CD4-positive, alpha-beta T cell treated with Interleukin-12 subunit alpha and Interleukin-12 subunit beta, for 1 hour (primary cell): ENCODE data around the gene GIT1.

Experiments
- DNase-seq: peaks from one replicate; pipeline ENCODE4 v3.0.0-alpha.2; 2020

Gene GIT1

DNA sequence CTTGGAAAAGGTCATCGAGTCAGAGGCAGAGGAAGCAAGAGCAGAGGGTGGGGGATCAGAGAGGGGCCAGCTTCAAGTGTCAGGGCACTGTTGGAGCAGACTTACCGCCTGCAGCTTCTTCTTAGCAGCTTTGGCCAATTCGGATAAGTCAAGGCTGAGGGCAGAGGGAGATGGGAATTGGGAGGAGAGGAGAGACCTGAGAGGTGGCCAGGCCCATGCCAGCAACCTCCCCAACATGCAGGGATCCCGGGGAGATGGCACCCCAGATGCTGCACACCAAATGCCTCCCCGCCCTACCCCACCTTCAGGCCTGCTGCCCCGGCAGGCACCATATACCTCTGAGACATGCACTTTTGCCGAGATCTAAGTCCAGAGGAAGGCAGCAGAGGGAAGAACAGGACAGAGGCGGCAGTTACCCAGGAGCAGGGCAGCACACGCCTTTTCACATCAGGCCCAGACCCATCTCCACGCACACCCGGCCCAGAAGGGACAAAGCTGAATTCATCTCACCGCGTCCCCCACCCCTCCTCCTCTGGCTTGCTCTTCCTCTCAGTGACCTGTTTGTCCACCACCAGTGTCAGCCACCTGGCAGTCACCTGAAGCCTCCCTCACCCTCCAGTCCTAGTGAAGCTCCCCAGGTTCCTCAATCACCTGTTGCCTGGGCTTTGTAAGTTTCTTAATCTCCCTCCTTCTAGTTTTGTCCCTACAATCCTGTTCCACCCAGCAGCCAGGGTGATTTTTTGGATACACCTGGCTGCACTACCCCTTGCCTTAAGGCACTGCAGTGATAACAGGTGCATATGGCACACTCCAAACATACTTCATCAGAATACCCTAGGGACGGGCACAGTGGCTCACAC is 10.6 kb downstream of the GIT1 start:
- DNase-seq: no peak

DNA sequence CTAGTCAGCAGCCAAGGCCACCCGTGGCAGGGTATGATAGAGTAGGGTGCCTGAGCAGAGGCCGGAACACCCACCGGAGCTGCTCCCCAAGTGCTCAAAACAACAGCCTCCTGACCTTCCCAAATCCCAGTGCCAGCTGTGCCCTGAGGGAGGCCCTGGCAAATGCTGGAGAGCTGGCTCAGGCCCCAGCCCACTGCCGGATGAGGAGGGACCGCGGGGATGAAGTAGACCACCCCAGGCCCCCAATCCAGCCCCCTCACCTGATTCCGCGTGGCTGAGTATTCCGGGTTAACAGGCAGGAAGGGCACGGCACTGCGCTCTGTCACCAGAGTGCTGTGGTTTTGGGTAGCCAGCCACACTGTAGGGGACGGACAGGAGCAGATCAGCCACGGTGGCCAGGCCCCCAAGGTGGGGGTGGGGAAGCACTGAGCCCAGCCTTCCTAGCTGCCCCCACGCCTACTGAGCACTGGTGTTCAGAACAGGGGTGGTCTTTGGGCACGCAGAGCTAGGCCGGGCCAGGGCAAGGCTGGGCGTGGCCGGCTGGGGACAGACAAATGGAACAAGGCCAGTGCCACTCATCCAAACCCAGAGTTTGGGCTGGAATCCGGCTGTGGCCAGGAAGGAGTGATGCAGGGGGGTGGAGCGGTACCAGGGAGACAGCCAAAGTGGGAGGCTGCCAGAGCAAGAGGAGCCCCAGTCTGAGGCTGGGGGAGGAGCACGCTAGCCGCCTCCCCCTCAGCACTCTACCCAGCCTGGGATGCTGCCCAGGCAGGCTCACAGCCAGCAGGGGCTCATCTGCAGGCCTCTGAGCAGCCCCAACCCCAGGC is 11.8 kb downstream of the GIT1 start:
- DNase-seq: no peak

DNA sequence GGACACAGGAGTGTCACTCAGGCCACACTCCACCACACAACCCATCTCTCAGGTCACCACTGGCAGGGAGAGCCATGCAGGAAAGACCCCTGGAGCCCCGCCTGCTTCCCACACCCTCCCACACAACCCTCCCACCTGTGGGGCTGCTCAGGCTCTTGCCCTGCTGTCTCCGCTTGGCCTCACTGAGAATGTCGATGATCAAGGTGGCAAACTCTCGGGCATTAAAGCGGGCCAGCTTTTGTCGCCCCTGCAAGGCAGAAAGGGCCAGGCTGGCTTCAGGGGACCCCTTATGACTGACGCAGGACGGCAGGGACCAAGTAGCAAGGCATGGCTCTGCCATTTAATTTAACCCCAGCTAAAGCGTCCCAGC is 12.5 kb downstream of the GIT1 start:
- DNase-seq: no peak

DNA sequence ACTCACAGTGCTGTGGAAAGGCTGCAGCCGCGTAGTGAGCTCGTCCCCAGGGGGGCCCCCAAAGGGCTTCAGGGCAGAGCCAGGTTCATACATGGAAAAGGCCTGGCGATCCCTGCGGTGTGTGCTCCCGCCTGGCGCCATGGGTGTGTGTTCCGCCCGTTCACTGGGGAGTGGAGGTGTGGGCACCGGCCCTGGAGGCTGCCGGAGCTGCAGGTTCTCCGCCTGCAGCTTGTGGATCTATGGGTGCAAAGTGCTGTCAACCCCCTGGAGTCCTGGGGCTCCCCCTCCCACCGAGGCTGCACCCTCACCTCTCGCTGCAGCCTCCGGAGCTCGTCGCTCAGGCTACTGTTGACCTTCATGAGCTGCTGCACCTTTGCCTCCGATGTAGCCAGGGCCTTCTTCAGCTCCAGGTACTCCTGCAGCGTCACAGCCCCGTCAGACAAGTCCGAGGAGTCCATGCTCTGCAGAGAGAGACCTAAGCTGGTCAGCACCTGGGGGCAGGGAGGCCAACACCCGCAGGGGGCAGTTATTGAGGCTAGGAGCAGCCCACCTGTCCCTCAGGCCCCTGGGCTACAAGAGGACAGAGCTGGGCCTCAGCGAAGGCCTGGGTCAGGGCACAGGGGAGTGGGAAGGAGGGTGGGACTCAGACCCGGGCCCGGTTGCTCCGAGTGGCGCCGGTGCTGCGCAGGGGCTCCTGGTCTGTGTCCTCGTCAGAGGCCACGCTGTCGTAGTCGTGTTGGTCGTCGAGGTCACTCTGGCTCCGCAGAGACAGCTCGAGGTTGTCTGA is 13.0 kb downstream of the GIT1 start:
- no peak for DNase-seq

DNA sequence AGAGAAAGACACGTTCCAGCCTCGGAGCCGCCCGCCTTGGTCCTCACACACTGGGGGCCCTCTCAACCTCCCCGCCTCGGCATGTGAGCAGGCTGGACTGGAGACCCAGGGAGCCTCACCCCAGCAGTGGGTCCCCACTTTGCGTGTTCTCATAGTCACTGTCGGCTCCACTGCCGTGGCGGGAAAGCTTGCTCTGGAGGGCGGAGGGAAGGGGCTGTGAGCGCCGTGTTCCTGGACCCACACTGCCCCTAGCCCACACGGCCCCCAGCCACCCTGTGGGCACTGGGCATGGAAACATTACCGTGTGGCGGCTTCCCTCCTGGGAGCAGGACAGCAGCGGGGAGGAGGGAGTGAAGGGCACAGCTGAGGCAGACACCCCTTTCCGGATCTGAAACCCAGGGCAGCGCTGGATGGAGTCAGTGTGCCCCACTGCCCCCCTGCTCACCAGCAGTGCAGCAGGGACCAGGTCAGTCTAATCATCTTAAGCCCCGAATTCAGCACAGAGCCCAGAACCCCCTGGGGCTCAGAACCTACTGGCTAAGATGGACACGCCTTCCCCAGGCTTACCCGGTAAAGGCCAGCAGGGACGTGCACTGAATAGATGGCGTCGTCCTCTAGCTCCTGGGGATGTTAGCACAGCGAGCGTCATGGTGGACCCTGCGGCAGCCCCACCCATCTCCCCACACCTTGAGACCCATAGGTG is 13.8 kb downstream of the GIT1 start:
- no peak for DNase-seq

DNA sequence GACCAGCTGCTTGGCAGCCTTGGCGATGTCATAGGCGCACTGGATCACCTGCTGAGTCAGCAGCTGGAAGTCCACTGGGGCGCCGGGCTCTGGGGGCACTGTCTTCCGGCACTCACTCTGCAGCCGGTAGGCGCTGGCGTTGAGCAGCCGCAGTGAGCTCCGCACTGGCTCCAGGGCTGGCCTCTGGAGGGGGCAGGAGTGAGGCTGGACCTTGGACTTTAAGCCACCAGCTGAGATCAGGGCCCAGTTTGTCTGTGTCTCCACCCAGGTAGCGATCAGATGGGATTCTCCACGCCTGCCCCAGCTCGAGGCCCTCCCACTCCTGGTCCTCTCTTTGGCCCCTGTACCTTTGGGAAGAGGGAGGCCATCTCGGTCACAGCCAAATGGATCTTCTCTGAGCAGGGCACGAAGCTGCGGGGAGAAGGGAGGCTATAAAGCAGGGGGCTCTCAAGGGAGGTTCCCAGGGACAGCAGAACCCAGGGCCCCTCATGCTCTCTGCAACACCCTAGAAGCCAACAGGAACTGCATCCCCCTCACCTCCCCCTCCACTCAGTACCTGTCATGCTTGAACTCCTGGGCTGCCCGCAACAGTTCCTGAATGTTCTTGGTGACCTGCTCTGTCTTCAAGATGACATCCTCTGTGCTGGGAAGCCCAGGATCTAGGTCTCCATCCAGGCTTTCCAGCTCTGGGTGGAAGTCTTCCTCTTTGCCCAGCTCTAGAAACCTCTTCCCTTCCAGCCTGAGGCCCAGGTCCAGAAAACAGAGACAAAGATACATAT is 14.5 kb downstream of the GIT1 start:
- DNase-seq: no peak

DNA sequence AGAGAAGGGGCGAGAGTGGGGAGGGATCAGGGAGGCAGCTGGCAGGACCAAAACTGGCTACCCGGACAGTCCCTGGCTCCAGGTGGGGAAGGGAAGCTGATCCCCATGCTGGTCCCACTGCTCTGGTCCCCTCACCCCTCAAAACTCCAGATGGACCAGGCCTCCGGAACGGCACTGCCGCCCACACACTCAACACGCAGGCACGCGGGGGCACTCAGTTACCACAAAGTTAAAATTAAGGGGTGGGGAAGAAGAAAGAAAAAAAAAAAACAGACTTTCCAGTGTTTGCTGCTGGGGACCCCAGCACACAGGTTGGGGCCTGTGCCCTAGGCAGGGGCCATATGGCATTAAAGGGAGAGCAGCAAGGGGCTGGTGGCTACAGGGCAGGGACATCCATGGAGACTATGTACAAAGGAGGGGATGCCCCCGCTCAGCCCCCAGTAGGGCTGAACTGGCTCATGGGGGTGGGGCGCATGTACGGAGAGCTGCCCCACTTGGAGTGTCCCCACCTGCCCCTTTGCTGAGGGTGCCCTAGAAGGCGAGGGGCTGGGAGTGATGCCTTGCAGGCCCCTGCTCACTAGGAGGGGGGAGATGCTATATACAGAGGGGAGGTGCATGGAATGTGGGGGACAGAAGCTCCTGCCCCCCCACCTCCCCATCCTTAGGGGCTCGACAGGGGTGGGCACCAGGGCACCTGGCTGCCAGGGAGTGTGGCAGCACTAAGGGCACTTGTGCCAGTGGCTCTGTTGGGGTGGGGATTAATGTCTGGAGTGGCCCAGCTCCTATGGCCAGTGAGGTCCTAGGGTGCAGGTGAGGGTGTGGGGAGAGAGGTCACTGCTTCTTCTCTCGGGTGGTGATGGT is 15.3 kb downstream of the GIT1 start:
- DNase-seq: no peak

DNA sequence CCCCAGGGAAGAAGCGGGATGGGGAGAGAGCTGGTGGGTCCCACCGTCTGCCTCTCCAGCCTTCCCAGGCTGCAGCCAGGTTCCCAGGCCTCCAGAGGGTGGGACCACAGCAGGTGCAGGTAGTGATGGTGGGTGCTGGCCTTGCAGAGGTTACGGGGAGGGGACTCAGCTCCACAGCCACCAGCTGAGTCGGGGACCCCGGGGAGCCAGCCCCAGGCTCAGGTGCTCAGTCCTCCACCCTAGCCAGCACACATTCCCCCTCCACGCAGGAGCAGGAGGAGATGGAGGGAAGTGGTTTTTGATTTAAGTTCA is 15.9 kb downstream of the GIT1 start:
- DNase-seq: no peak

DNA sequence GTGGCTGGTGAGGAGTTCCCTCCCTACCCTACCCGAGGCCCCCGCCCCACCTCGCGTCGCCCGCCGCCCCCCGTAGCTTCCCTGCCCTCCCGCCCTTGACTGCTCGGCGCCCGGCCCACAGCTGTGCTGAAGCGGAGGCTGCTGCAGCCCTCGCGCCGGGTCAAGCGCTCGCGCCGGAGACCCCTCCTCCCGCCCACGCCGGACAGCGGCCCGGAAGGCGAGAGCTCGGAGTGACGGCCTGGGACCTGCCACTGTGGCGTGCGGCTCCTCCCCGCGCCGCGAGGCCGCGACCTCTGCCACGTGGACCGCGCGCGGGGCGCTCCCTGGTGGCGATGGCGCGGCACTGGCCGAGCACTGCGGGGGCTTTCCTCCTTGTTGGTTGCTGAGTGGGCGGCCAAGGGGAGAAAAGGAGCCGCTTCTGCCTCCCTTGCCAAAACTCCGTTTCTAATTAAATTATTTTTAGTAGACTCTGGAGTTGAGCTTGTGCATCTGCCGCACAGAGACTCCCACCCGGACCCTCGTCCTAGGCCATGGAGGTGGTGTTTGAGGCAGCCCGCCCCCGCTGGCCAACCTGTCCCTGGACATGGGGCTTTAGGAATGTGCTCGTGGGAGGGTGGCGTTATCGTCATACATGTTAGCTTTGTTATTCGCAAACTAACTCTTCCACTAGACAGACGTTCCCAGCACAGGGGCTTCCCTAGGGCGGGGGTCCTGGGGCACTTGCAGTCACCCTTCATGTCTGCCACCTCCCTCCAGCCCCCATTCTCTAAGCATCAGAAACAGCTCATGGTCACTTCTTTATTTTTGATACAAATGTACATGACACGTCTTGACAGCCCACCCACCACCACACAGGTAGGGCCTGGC is 16.5 kb downstream of the GIT1 start:
- DNase-seq: peak; percentile 58

DNA sequence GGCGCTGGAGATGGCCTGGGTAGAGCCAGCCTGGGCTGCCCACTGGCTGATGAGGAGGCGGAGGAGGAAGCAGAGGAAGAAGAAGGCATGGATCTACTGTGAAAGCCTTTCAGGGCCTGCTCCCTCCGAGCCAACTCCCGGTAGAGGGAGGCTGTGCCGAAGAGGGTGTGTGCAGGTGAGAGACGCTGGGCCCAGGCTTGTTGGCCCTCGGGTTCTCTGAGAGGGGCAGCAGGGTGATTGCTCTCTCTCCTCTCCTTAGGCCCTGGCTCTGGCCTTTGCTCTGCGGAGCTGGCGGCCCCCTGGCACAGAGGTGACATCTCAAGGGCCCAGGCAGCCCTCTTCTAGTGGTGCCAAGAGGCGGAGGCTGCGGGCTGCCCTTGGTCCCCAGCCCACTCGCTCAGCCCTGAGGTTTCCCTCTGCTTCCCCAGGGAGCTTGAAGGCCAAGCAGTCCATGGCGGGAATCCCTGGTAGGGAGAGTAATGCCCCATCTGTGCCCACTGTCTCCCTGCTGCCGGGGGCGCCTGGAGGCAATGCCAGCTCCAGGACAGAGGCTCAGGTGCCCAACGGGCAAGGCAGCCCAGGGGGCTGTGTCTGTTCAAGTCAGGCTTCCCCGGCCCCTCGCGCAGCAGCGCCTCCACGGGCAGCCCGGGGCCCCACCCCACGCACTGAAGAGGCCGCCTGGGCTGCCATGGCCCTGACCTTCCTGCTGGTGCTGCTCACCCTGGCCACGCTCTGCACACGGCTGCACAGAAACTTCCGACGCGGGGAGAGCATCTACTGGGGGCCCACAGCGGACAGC is 17.4 kb downstream of the GIT1 start:
- no peak for DNase-seq

DNA sequence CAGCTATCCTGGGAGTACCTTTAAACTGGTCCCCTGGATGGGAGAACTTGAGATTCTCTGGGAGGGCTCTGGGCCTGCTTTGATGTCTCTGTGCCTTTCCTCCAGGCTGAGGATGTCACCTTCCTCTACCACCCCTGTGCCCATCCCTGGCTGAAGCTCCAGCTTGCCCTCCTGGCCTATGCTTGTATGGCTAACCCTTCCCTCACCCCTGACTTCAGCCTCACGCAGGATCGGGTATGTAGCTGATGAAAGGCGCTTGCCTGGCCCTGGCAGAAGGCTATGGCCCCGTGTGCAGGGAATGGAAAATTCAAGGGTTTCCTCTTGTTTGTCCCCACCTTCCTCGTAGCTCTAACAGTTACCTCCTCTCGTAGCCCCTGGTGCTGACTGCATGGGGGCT is 18.0 kb downstream of the GIT1 start:
- DNase-seq: no peak

DNA sequence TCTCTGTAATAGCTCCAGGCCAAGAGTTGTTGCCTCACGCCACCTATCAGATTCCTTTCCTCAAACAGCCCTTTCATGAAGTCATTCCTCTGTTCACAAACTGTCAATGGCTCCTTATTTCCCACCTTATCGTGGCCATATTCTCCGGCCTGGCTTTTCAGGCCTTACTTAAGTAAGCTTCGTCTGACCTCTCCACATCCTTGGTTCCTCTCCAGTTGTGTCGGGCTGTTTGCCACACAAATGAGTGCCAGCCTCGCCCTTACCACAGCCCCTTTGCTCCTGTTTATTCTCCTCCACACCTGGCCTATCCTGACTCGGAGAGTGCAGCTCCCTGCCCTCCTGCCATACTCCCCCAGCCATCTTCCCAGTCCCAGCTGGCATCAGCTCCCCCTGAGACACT is 18.9 kb downstream of the GIT1 start:
- no peak for DNase-seq

DNA sequence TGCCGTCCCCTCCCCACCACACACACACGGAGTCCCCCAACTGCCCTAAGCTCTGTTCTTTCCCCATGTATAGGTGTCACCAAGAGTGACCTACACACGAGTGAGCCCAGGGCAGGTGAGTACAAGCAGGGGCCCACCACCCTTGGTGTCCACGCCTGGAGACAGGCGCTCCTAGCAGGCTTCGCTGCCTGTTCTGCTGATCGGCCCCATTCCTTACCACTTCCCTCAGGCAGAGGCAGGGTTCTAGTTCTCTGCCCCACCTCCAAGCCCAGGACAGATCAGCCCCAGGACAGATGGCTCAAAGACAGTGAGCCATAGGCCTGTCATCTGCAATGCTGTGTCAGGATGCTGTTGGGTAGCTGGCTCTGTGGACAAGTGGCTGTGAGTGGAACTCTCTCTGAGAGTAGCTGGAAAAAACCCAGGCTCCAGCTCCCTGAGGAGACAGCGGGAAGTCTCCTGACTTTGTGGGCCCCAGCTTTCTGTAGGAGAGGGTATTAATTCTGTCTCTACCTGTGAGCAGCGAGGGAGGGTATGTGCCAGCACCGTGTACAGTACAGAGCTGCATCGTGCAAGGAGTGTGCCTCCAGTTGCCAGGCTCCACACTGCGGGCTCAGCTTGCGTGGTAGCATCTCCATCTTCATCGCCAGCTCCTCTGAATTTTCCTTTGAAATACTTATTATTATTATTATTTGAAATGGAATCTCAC is 20.1 kb downstream of the GIT1 start:
- DNase-seq: no peak

DNA sequence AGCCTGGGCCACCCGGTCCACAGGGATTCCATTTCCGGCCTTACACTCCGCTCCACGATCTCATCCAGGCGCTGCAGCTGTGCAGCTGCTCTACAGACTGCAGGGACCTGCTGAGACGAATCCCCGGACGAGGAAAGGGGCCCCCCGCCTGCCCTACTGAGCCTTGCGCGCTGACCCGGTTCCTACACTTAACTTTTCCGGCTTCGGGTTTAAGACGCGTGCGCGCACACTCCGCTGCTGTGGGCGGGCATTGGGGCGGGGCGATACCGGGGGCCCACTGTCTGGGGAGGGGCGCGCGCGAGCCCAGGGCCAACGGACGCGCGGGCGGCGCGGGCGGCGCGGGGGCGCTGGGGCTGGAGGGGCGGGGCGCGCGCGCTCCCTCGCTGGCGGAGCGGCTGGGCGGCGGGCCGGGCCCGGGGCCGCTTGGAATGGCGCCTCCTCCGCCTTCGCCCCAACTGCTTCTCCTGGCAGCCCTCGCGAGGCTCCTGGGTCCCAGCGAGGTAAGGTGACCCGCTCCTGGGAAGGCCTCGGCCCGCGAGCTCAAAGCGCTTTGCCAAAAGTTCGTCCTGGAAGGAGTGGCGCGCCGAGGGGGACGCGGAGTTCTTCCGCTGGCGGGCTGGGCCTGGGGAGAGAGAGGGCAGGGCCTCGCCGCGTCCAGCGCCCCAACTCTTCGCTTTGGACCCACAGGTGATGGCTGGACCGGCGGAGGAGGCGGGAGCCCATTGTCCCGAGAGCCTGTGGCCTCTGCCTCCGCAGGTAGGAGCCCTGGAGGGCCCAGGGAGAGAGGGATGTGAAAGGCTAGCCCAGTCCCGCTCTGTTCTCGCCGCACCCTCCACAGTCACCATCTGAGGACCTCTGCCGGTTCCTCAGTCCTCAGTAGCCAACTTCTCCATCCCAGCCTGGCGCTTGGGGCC is 20.9 kb downstream of the GIT1 start, which contains the start of gene TP53I13:
Gene TP53I13, plus strand, starts transcription at position 371 of the 914 bp plus-strand sequence. Its CDS starts 58 bp downstream, at position 429.
- DNase-seq: peak; percentile 94

DNA sequence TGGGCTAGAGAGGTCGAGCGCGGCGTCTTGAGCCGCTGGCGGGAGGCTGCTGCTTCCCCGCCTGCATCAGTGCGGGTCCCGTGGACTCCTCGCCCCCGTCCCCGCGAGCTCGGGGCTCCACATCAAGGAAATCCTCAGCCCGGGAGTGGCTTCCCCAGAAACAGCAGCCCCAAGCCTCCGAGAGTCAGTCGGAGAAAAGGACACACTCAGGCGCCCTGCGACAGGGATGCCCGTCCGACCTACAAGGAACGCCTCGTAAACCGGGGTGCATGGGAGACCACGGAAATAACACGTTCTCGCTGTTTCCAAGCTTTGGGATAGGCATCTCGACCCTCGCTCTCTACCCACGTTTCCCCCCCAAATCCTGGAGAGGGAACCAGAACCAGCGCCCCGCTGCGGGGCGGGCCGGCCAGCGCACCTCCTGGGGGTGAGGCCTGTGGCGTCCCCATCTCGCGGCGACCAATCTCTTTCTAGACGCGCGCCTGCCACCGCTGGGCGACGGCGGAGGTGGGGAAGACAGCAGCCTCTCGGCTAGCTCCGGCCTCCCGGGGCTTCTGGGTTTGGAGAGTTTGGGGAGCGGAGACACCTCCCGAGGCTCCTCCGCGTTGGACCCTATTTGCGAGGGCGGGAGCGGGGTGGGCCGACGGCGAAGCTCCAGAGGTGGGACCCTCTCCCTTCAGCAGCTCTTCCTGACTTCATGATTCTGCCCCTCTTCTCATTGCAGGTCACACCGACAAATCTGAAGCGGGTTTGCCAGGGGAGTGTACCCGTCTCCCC is 21.7 kb downstream of the GIT1 start:
- DNase-seq: peak; percentile 80

DNA sequence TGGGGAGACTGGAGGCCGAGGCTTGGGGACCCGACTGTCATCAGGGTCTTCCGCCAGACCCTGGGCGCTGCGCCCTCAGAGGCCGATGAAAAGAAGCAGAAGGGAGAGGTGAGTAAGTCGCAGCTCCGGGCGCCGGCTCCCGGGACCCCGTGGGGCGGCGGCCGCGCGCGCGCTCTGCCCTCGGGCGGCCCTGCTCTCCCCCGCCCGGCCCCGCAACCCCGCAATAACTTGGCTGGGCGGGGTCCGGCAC is 22.2 kb downstream of the GIT1 start:
- DNase-seq: no peak
